Left forelimb (tissue), 1 donor: Measurements from ENCODE around the gene IGF1R.

Experiments used
- DNase-seq: peaks from one replicate; pipeline ENCODE4 v3.0.0-alpha.2; 2018; ENCODE audit warnings: low spot score

The IGF1R gene

GRCh38 chr15:98705070-98705469, 56.7 kb downstream of the IGF1R start:
- DNase-seq, result no peak

- no peak for DNase-seq
Observed at GRCh38 chr15:98706387-98706786, 58.0 kb downstream of the IGF1R start.

- DNase-seq, result no peak
Observed at GRCh38 chr15:98706986-98707385, 58.6 kb downstream of the IGF1R start.

- no peak for DNase-seq
Observed at GRCh38 chr15:98708037-98708590, 59.8 kb downstream of the IGF1R start.

- DNase-seq, result no peak
Observed at GRCh38 chr15:98711810-98712209, 63.5 kb downstream of the IGF1R start.

GRCh38 chr15:98712845-98713584, 64.7 kb downstream of the IGF1R start:
- no peak for DNase-seq

GRCh38 chr15:98713585-98714001, 65.3 kb downstream of the IGF1R start:
- DNase-seq, result no peak

GRCh38 chr15:98714922-98715321, 66.6 kb downstream of the IGF1R start:
- no peak for DNase-seq

- DNase-seq, result no peak
Observed at GRCh38 chr15:98715401-98715800, 67.1 kb downstream of the IGF1R start.

GRCh38 chr15:98715890-98716443, 67.6 kb downstream of the IGF1R start:
- DNase-seq, result no peak

- DNase-seq, result no peak
Observed at GRCh38 chr15:98717371-98717770, 69.0 kb downstream of the IGF1R start.

GRCh38 chr15:98717942-98718341, 69.6 kb downstream of the IGF1R start:
- no peak for DNase-seq

- DNase-seq, result no peak
Observed at GRCh38 chr15:98718426-98719136, 70.2 kb downstream of the IGF1R start.

- DNase-seq, result no peak
Observed at GRCh38 chr15:98719137-98719740, 70.9 kb downstream of the IGF1R start.

- DNase-seq, result no peak
Observed at GRCh38 chr15:98720031-98720430, 71.7 kb downstream of the IGF1R start.

GRCh38 chr15:98720577-98721565, 72.5 kb downstream of the IGF1R start:
- no peak for DNase-seq

- no peak for DNase-seq
Observed at GRCh38 chr15:98722209-98722608, 73.9 kb downstream of the IGF1R start.

- DNase-seq, result no peak
Observed at GRCh38 chr15:98722645-98723044, 74.3 kb downstream of the IGF1R start.

- no peak for DNase-seq
Observed at GRCh38 chr15:98723195-98723594, 74.9 kb downstream of the IGF1R start.

- no peak for DNase-seq
Observed at GRCh38 chr15:98724048-98724447, 75.7 kb downstream of the IGF1R start.

- DNase-seq, result no peak
Observed at GRCh38 chr15:98724494-98724893, 76.2 kb downstream of the IGF1R start.
